A549 (cell line): ENCODE data around the gene HBG1.

Source experiments
- BHLHE40 ChIP-seq: IDR thresholded peaks from 2 replicates; pipeline ENCODE4 v1.6.1; 2012; ENCODE audit warnings: low read depth, low read length, inconsistent platforms
- CHD2 ChIP-seq: fragments of 150-350 bp; IDR thresholded peaks from 2 replicates; pipeline ENCODE4 v1.6.1; 2014; ENCODE audit warnings: low read length; ENCODE audit not compliant: partially characterized antibody
- CTCF ChIP-seq: fragments of >200 bp; sonication (Bioruptor Twin); formaldehyde crosslinking; IDR thresholded peaks from 3 replicates; pipeline ENCODE4 v1.5.1; 2016
- EP300 ChIP-seq, 2 experiments: fragments of >200 bp; sonication (Bioruptor Twin); formaldehyde crosslinking; IDR thresholded peaks; 2 replicates in 1 of 2; 3 replicates in 1 of 2; pipeline ENCODE4 v1.6.1; 2016 to 2017
- JUN ChIP-seq, 2 experiments: fragments of >200 bp; sonication (Bioruptor Twin); formaldehyde crosslinking; IDR thresholded peaks; 2 replicates in 1 of 2; 3 replicates in 1 of 2; pipeline ENCODE4 v1.6.1; 2016 to 2017
- MYC ChIP-seq: IDR thresholded peaks from 2 replicates; pipeline ENCODE4 v1.6.1; 2012; ENCODE audit warnings: mild to moderate bottlenecking, inconsistent platforms, low read length, improper control_type of control experiment, borderline replicate concordance
- POLR2A ChIP-seq: IDR thresholded peaks from 2 replicates; pipeline ENCODE4 v1.6.1; 2012; ENCODE audit warnings: mild to moderate bottlenecking, low read length
- RAD21 ChIP-seq, 2 experiments: fragments of >200 bp in 1 of 2; sonication (Bioruptor Twin) in 1 of 2; formaldehyde crosslinking in 1 of 2; IDR thresholded peaks in 1 of 2; conservative IDR thresholded peaks in 1 of 2; 2 replicates in 1 of 2; 3 replicates in 1 of 2; pipeline ENCODE4 v1.6.1; 2012 to 2018; ENCODE audit warnings: inconsistent platforms in 1 of 2
- RCOR1 ChIP-seq: fragments of 150-350 bp; IDR thresholded peaks from 2 replicates; pipeline ENCODE4 v1.6.1; 2014; ENCODE audit warnings: antibody characterized with exemption, low read length, low read depth
- REST ChIP-seq: fragments of 200-600 bp; sonication (generic); IDR thresholded peaks from 2 replicates; pipeline ENCODE4 v1.6.1; 2016; ENCODE audit warnings: antibody characterized with exemption, mild to moderate bottlenecking, moderate library complexity
- SREBF2 ChIP-seq: fragments of 450-650 bp; IDR thresholded peaks from 2 replicates; pipeline ENCODE4 v1.6.1; 2014; ENCODE audit warnings: mild to moderate bottlenecking, moderate library complexity
- ZFP36 ChIP-seq: fragments of 450-650 bp; IDR thresholded peaks from 2 replicates; pipeline ENCODE4 v1.6.1; 2014; ENCODE audit warnings: borderline replicate concordance; ENCODE audit not compliant: partially characterized antibody

GRCh38 chr11:5223146-5223545 is 26.5 kb downstream of the HBG1 start:
- TF ChIP-seq RAD21 (conservative IDR thresholded peaks at IDR 0.05 in 1 of 2, IDR thresholded peaks at IDR 0.05 in 1 of 2) (no peak), CTCF (no peak), MYC (no peak), BHLHE40 (no peak), REST (no peak), POLR2A (no peak), JUN (IDR thresholded peaks at IDR 0.05) (no peak), SREBF2 (no peak), CHD2 (no peak), ZFP36 (no peak), RCOR1 (no peak), EP300 (IDR thresholded peaks at IDR 0.05) (no peak)
